Measurements from ENCODE around the gene MT1H.

- TF ChIP-seq CTCF (tag by site-specific recombination; IDR thresholded peaks at IDR 0.05) (no peak), SALL2 (tag by site-specific recombination; IDR thresholded peaks at IDR 0.05; ENCODE audit: borderline replicate concordance) (no peak), ZBTB48 (tag by site-specific recombination; IDR thresholded peaks at IDR 0.05) (no peak)
Measured at GRCh38 chr16:56631832-56632155, 37.8 kb upstream of the MT1H start.
